ENCODE data around the gene UNC5C.

GRCh38 chr4:95478679-95479078 is 70.1 kb downstream of the UNC5C start:
- TF ChIP-seq CTCF (IDR thresholded peaks at IDR 0.05), result no peak
- no peak for TF ChIP-seq POLR2A (IDR thresholded peaks at IDR 0.05)
